Uterus (tissue), 2 donors: ENCODE measurements around the gene MAPKAPK2.

Source experiments
- POLR2A ChIP-seq, 2 donors: fragments of 450-650 bp; IDR thresholded peaks; one replicate each; pipeline ENCODE4 v1.6.1; 2016; ENCODE audit warnings: antibody characterized with exemption in 2 of 2, mild to moderate bottlenecking in 1 of 2, moderate library complexity in 1 of 2
- TF ChIP-seq, protein P1 (sequence below), 4 experiments: fragments of 200-600 bp in 2 of 4; fragments of 450-650 bp in 2 of 4; sonication (generic) in 2 of 4; IDR thresholded peaks; one replicate each; pipeline ENCODE4 v1.5.1; 2016 to 2019; ENCODE audit warnings: antibody characterized with exemption in 4 of 4, mild to moderate bottlenecking in 2 of 4, moderate library complexity in 1 of 4

DNA sequence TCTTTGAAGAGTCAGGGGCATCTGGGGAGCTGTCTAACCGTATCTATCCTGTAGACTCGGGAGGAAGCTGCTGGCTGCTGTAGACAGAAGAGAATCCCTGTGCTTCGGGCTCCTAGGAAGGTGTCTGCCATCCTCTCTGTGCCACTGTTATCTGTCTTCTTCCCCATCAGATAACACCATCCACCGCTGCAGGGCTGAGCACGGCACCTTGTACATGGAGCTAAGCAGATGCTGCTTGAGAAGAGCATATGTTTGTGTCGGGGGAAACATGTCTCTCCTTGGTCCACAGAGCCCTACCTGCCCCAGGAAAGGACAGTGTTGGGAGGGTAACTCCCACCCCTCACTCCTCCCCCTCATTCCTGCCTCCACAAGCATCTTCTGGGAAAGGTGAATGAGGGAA, 1.4 kb upstream of the MAPKAPK2 start:
- TF ChIP-seq, protein P1, sequence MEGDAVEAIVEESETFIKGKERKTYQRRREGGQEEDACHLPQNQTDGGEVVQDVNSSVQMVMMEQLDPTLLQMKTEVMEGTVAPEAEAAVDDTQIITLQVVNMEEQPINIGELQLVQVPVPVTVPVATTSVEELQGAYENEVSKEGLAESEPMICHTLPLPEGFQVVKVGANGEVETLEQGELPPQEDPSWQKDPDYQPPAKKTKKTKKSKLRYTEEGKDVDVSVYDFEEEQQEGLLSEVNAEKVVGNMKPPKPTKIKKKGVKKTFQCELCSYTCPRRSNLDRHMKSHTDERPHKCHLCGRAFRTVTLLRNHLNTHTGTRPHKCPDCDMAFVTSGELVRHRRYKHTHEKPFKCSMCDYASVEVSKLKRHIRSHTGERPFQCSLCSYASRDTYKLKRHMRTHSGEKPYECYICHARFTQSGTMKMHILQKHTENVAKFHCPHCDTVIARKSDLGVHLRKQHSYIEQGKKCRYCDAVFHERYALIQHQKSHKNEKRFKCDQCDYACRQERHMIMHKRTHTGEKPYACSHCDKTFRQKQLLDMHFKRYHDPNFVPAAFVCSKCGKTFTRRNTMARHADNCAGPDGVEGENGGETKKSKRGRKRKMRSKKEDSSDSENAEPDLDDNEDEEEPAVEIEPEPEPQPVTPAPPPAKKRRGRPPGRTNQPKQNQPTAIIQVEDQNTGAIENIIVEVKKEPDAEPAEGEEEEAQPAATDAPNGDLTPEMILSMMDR (IDR thresholded peaks at IDR 0.05) = no peak
- no peak for TF ChIP-seq POLR2A (IDR thresholded peaks at IDR 0.05)
